ENCODE results near the gene PPP4R3B.
"Not testable (repeated sequence)": the region's sequence is repeated elsewhere in the genome, so short reads cannot be mapped to it uniquely, and the experiment has no call there.

Gene PPP4R3B

DNA sequence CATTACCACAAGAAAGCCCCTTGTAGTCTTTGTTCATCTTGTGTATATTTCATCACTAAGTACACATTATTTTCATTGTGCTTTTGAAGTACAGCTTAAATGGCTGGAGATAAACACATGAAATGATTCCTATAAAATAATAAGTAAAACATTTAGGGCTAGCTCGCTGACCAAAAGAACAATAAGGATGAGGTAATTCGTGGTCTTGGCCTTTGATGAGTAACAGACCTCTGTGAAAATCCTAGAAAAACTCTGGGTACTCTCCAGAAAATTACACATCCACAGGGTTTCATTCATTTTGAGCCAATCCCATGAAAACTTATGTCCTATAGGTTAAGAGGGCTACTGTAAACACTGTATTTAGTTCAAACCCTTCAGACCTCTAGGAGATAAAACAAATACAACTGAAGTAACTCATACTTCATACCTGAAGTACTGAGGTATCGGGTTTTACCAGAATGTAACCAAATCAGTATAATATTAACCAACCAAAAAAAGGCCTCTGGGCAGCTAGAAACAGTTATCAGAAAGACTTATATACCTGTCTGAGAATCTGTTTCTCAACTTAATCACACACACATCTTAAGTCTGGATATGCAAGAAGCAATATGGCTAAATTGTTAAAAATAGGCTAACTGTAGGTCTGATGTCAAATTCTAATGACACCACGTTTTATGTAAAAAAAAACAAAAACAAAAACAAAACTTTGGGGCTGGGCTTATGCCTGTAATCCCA is 66.9 kb downstream of the PPP4R3B start:
- DNase-seq (ENCODE audit: insufficient read length) = no peak
- no peak for FAIRE-seq
- TF ChIP-seq TAF1 (IDR thresholded peaks at IDR 0.05; ENCODE audit: borderline replicate concordance, low read depth, low read length) (no peak), POLR2AphosphoS5 (IDR thresholded peaks at IDR 0.05; ENCODE audit: low read depth, low read length) (no peak)

- not testable (repeated sequence) for FAIRE-seq; DNase-seq (ENCODE audit: insufficient read length)
Measured at GRCh38 chr2:55547679-55548078, 69.7 kb downstream of the PPP4R3B start.

- TF ChIP-seq POLR2AphosphoS5 (IDR thresholded peaks at IDR 0.05; ENCODE audit: low read depth, low read length) (no peak), POLR2A (IDR thresholded peaks at IDR 0.05; ENCODE audit: low read depth, low read length) (no peak), TAF1 (IDR thresholded peaks at IDR 0.05; ENCODE audit: borderline replicate concordance, low read depth, low read length) (no peak)
- DNase-seq (ENCODE audit: insufficient read length) (no peak), FAIRE-seq (no peak)
Measured at GRCh38 chr2:55547001-55547400, 70.4 kb downstream of the PPP4R3B start.

DNA sequence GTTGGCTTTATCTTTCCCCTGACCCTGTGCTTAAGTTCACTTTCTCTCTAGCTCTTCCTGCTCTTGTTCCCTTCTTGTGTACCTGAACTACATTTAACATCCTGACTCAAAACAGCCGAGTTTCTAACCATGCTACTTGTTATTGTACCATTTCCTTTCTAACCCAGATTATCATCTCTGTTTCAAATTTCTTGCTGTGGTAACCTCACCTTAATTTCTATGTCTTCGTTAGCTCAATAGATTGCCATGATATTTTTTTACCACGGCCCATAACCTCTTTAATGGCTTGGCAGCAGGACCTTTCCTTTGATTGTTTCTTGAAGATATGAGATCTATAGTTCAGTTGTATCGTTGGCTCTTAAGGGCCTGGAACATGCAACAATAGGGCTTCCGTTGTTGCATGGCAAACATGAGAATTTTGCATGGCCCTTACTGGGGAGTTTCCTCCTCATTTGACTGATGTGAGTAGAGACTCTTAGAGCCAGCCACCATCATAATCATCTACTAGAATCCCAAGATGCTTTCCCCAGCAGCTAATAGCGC is 86.8 kb downstream of the PPP4R3B start:
- TF ChIP-seq POLR2A (IDR thresholded peaks at IDR 0.05; ENCODE audit: low read depth, low read length) (no peak), TAF1 (IDR thresholded peaks at IDR 0.05; ENCODE audit: borderline replicate concordance, low read depth, low read length) (no peak), POLR2AphosphoS5 (IDR thresholded peaks at IDR 0.05; ENCODE audit: low read depth, low read length) (no peak)
- no peak for FAIRE-seq
- DNase-seq (ENCODE audit: insufficient read length) = no peak

GRCh38 chr2:55526174-55526573 is 91.2 kb downstream of the PPP4R3B start:
- no peak for TF ChIP-seq TAF1 (IDR thresholded peaks at IDR 0.05; ENCODE audit: borderline replicate concordance, low read depth, low read length)
- DNase-seq (ENCODE audit: insufficient read length) (no peak), FAIRE-seq (no peak)

GRCh38 chr2:55524884-55525437 is 92.5 kb downstream of the PPP4R3B start:
- DNase-seq (ENCODE audit: insufficient read length) = no peak
- no peak for TF ChIP-seq TAF1 (IDR thresholded peaks at IDR 0.05; ENCODE audit: borderline replicate concordance, low read depth, low read length)
- TF ChIP-seq POLR2A (IDR thresholded peaks at IDR 0.05; ENCODE audit: low read depth, low read length) = no peak
- no peak for TF ChIP-seq POLR2AphosphoS5 (IDR thresholded peaks at IDR 0.05; ENCODE audit: low read depth, low read length)
- FAIRE-seq = no peak

DNA sequence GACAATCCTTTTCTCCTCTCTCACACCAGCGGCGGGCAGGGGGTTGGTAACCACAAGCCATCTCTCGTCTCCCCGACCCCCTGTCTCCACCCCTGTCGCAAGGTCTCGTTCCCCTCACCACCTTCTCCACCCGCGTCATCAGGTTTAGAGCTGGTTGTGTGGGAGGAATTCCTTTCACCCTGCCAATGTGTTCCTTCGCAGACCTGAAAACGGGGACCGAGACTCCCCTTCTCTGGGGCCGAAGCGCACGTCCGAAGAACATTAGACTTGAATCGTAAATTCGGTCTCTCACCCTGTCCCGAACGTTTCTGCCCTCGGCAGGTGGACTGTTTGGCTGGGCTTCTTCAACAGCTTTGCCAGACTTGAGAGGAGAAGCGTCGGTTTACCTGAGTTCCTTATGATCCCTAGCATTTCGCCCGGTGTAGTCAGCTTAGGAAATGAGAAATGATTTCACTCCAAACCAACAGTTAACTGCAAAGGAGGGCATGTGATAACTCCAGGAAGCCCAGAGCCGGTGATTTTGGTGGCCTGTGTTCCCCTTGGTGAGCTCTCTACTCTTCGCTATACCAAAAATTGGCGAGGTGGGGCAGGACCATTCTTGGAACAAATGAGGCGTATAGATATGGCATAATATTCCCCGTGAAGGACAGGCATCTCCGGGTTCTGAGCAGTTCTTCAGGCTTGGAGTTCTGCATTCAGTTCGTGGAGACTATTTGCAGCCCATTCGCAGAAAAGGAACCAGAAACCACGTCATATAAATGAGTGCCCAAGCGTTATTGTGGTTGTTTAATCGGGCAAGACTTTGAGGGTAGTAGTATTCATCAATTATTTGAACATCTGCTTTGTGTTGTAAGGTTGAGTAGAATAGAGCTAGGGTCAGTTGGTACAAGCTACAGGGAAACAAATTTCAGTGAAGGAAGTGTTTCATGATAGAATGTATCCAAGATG is 97.2 kb downstream of the PPP4R3B start:
- DNase-seq (ENCODE audit: insufficient read length) (no peak), FAIRE-seq (peak; percentile 51)
- TF ChIP-seq POLR2AphosphoS5 (IDR thresholded peaks at IDR 0.05; ENCODE audit: low read depth, low read length) = no peak
- TF ChIP-seq POLR2A (IDR thresholded peaks at IDR 0.05; ENCODE audit: low read depth, low read length) = no peak
- TF ChIP-seq TAF1 (IDR thresholded peaks at IDR 0.05; ENCODE audit: borderline replicate concordance, low read depth, low read length) = no peak

- DNase-seq (ENCODE audit: insufficient read length) (no peak), FAIRE-seq (no peak)
- TF ChIP-seq POLR2AphosphoS5 (IDR thresholded peaks at IDR 0.05; ENCODE audit: low read depth, low read length) (no peak), POLR2A (IDR thresholded peaks at IDR 0.05; ENCODE audit: low read depth, low read length) (no peak), TAF1 (IDR thresholded peaks at IDR 0.05; ENCODE audit: borderline replicate concordance, low read depth, low read length) (no peak)
Measured at GRCh38 chr2:55518841-55519165, 98.6 kb downstream of the PPP4R3B start.

DNA sequence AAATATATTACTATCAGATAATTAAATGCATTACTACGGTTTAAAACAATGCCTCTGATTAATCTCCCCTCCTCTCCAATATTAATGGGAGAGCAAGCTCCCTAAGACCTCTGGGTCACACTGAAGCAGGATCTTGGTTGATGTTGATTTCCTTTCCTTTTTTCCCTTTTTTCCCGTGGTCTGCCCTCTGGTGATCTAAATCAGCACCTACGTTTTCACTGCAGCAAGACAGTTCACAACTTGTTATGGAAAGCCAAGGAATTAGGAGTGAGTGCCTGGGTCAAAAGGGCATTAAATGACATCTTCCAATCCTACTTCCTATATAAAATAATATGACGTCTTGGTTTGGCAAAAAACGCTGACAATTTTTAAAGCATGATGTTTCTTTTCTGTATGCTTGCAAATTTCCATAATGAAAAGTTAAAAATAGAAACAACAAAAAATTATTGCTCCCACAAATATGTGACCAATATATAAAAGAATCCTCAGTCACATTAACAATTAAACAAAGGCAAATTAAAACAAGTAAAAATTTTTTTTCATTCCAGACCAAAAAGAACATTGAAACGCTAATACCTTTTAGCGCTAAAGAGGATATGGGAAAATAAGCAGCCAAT is 105.8 kb downstream of the PPP4R3B start:
- DNase-seq (ENCODE audit: insufficient read length) = no peak
- FAIRE-seq = no peak
- TF ChIP-seq POLR2AphosphoS5 (IDR thresholded peaks at IDR 0.05; ENCODE audit: low read depth, low read length) = no peak
- no peak for TF ChIP-seq TAF1 (IDR thresholded peaks at IDR 0.05; ENCODE audit: borderline replicate concordance, low read depth, low read length)
- TF ChIP-seq POLR2A (IDR thresholded peaks at IDR 0.05; ENCODE audit: low read depth, low read length) = no peak

DNA sequence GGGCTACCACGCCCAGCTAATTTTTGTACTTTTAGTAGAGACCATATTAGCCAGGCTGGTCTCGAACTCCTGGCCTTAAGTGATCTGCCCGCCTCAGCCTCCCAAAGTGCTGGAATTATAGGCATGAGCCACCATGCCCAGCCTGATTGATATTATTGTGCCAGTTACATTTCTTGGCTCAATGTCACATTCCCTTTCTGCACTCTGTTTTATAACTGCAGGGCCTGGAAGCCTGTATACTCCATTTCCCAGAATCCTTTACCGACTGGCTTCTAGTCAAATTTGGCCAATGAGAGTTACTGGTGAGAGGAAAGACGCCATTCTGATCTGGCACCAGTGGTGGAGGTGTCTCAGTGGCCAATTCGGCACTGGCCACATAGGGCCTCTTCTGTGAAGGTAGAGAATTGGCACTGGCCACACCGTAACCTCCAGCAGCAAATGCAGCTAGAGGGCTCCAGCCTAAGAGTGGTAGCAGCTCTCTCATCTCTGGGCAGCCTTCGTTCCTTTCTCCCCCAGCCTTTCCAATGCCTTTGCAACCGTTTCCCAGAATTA is 114.8 kb downstream of the PPP4R3B start:
- TF ChIP-seq TAF1 (IDR thresholded peaks at IDR 0.05; ENCODE audit: borderline replicate concordance, low read depth, low read length) (no peak), POLR2A (IDR thresholded peaks at IDR 0.05; ENCODE audit: low read depth, low read length) (no peak), POLR2AphosphoS5 (IDR thresholded peaks at IDR 0.05; ENCODE audit: low read depth, low read length) (no peak)
- DNase-seq (ENCODE audit: insufficient read length) (no peak), FAIRE-seq (no peak)

DNA sequence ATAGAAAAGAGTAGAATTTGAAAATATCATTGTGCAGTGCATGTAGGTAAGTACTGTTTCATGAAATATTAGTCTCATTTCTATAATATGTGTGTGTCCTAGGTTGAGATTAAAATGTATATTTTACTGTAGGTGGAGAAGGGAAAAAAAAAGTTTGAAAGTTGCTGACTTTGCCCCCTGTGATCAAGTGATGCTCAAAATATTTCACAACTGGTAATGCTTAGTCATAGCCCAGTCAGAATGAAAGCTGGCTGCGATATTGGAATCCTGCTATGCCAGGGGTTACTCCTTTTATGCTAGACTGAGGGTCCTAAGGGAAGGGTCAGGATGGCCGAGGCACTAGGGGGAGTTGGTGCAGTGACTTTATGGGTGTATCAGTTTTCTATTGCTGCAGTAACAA is 117.4 kb downstream of the PPP4R3B start:
- TF ChIP-seq TAF1 (IDR thresholded peaks at IDR 0.05; ENCODE audit: borderline replicate concordance, low read depth, low read length) (no peak), POLR2AphosphoS5 (IDR thresholded peaks at IDR 0.05; ENCODE audit: low read depth, low read length) (no peak), POLR2A (IDR thresholded peaks at IDR 0.05; ENCODE audit: low read depth, low read length) (no peak)
- FAIRE-seq (no peak), DNase-seq (ENCODE audit: insufficient read length) (no peak)

All from GM12892 (cell line).